SK-N-MC (cell line): ENCODE results near the gene WDFY1.

ENCODE experiments used
- EZH2 ChIP-seq: fragments of 200-600 bp; sonication (generic); IDR thresholded peaks from one replicate; pipeline ENCODE4 v1.6.1; 2017; ENCODE audit warnings: antibody characterized with exemption
- POLR2AphosphoS5 ChIP-seq: IDR thresholded peaks from 2 replicates; pipeline ENCODE4 v1.6.1; 2012; ENCODE audit warnings: mild to moderate bottlenecking, low read depth, low read length, borderline replicate concordance

DNA sequence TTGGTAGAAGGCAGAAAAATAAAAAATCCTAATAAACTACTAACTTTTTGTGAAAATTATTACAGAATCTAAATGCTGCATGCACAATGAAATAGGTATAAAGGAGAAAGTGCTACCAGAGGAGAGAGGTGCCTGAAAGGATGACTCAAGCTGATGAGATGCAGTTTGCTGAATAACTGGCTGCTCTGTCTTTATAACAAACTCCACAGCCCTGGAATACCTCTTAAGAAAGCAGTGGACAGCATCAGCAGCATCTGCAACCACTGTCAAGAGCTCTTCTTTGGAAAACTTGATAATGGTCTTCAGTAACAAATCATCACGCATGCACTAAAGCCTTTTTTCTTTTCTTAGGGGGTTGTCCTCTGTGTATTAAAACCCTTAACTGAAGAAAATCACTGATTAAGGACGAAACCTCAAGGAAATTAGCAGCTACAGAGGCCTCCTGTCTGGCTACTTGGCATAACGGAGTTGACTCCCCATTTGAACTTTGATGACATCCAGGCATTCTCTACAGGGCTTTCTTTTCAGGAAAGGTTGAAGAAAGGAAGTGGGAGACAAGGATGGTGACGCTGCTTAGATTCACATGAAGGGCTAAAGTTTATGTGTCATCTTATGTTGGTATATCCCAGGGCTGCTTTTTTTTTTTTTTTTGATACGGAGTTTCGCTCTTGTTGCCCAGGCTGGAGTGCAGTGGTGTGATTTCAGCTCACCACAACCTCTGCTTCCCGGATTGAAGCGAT lies 28.8 kb downstream of the WDFY1 start:
- TF ChIP-seq POLR2AphosphoS5, result no peak
- TF ChIP-seq EZH2, result no peak
